Measurements from ENCODE around the gene SENP5.
"Not testable (repeated sequence)": the region's sequence is repeated elsewhere in the genome, so short reads cannot be mapped to it uniquely, and the experiment has no call there.

The SENP5 gene

DNA sequence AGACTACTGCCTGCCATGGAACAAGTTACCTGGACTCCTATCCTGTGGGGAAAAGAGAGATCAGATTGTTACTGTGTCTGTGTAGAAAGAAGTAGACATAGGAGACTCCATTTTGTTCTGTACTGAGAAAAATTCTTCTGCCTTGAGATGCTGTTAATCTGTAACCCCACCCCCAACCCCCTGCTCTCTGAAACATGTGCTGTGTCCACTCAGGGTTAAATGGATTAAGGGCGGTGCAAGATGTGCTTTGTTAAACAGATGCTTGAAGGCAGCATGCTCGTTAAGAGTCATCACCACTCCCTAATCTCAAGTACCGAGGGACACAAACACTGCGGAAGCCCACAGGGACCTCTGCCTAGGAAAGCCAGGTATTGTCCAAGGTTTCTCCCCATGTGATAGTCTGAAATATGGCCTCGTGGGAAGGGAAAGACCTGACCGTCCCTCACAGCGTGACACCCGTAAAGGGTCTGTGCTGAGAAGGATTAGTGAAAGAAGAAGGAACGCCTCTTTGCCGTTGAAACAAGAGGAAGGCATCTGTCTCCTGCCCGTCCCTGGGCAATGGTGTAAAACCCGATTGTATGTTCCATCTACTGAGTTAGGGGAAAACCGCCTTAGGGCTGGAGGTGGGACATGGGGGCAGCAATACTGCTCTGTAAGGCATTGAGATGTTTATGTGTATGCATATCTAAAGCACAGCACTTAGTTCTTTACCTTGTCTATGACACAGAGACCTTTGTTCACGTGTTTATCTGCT, 76.5 kb downstream of the SENP5 start:
- not testable (repeated sequence) for DNase-seq

DNA sequence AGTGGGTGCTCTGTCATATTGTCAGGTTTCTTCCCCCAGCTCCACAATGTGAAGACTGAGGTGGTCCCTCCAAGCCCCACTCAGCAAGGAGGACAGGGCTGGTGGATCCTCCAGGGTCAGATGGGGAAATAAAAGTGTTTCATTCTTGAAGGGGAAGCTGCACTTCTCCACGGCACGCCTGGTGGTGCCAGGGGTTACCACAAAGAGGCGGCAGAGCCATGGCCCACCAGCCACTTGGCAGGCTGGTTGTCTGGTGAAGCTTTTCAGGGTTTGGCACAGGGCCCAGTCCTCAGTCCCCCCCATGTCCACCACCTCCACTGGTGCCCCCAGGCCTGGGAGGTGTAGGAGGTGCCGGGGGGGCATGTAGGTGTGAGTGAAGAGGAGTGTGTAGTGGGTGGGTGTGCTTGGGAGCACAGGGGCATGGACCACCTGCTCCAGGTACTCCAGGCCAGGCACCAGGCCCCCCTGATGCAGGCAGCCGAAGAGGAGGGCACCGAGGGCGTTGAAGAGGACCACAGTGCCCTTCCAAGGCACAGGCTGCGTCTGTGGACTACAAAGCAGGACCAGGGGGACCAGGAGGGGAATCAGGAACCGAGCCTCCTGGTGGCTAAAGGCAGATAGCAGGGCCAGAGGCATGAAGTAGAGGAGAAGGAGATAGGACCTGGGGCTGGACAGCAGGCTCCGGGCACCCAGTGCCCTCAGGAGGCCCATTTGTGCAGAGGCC, 79.6 kb downstream of the SENP5 start:
- no peak for DNase-seq

DNA sequence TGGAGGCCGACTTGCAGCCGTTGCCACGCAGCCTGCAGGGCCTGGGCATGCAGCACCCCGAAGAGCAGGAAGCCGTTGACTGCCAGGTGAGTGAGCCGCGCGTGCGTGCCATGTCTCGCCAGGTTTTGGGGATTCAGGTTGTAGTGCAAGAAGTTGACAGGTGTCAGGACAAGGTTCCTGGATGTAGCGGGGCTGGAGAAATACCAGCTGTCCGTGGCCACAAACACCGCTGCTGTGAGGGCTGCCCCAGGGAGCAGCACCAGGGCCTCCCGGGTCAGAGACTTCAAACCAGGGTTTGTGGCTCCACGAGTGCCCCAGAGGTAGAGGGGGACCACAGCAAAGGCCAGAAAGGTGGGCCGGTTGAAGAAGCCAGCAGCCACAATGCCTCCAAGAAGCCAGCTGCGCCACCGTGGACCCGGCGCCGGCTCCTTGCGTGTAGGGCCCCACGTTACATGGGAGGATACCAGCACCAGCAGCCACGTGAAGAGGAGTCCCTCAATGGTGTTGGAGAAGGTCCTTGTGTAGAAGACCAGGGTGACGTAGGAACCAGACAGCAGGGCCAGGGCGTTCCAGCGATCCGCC, 80.2 kb downstream of the SENP5 start:
- DNase-seq: no peak

DNA sequence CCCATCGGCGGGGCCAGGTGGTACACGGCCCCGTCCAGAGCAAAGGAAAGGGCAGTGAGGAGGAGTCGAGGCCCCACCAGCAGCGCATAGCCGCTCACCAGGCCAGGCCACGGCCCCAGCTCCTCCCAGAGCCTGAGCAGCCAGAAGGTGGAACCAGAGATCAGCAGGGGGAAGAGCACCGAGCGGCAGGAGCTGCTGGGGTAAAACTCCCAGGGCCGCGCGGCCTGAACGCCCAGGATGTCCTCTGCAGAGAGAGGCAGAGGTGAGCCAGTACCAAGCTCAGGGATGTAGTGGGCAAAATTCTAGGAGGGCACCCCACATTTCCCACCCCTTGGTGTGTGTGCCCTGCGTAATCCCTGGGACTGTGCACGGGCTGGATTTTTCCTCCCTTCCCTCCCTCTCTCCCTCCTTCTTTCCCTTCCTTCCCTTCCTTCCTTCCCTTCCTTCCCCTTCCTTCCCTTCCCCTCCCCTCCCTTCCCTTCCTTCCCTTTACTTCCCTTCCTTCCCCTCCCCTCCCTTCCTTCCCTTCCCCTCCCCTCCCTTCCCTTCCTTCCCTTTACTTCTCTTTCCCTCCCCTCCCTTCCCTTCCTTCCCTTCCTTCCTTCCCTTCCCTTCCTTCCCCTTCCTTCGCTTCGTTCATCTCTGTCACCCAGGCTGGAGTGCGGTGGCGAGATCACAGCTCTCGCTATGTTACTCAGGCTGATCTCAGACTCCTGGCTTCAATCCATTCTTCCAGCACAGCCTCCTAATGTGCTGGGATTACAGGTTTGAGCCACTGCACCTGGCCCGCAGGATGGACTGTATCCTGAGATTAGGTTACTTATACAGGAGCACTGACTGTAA, 80.9 kb downstream of the SENP5 start:
- no peak for DNase-seq

DNA sequence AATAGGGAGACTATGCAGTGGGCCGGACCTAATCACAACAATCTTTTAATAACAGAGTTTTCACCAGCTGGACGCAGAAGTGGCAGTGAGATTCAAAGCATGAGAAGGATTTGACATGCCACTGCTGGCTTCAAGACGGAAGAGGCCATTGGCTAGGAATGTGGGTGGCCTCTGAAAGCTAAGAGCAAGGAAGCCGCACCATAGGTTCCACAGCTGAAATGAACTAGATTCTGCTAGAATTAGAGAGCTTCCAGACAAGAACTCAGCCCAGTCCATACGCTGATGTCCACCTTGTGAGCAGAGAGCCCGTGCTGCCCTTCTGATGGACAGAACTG, 81.5 kb downstream of the SENP5 start:
- DNase-seq: no peak

DNA sequence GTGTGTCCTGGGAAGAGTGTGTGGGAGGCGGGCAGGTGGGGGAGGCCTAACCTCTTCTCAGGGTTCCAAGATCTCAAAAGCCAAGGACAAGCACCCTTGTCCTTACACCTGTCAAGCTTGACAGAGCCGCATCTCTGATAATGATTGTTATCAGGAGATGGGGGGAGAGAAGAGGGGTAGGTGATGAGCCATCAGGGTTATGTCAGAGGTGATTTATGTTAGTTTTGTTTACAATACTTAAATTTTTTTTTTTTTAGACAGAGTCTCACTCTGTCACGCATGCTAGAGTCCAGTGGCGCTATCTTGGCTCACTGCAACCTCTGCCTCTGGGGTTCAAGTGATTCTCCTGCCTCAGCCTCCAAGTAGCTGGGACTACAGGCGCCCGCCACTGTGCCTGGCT, 82.0 kb downstream of the SENP5 start:
- DNase-seq: no peak

DNA sequence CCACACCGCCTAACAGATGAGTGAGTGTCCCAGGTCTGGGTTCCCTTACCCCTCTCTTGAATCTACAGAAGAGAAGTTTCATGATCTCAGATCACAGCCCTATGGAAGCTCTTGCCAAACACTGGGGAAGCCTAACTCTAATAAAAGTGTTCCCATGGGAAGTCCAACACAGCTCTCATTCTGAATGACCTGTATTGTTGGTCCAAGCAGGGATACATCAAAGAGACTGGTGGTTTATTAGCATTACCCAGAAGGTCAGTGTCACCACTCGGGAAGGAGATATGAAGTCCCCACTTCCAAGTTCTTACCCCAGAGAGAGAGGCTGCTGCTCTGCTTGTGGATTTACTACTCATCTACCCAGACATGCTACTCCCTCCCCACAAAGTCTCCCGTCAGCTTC, 83.7 kb downstream of the SENP5 start:
- DNase-seq: no peak

DNA sequence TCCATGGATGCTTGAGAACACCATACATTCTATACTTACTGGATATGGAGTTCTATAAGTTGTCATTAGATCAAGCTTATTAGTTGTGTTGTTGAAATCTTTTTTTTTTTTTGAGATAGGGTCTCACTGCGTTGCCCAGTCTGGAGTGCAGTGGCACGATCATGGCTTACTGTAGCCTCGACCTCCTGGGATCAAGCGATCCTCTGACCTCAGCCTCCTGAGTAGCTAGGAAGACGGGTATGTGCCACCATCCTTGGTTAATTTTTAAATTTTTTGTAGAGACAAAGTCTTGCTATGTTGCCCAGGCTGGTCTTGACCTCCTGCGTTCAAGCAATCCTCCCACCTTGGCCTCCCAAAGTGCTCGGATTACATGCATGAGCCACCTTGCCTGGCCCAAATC, 87.1 kb downstream of the SENP5 start:
- DNase-seq: no peak

DNA sequence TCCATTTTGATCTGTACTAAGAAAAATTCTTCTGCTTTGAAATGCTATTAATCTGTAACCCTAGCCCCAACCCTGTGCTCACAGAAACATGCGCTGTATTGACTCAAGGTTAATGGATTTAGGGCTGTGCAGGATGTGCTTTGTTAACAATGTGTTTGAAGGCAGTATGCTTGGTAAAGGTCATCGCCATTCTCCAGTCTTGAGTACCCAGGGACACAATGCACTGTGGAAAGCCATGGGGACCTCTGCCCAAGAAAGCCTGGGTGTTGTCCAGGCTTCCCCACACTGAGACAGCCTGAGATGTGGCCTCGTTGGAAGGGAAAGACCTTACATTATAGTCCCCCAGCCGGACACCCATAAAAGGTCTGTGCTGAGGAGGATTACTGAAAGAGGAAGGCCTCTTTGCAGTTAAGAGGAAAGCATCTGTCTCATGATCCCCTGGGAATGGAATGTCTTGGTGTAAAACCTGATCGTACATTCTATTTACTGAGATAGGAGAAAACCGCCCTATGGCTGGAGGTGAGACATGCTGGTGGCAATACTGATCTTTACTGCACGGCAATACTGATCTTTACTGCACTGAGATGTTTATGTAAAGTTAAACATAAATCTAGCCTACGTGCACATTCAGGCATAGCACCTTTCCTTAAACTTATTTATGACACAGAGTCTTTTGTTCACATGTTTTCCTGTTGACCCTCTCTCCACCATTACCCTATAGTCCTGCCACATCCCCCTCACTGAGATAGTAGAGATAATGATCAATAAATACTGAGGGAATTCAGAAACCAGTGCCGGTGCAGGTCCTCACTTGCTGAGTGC, 94.6 kb downstream of the SENP5 start:
- no peak for DNase-seq

DNA sequence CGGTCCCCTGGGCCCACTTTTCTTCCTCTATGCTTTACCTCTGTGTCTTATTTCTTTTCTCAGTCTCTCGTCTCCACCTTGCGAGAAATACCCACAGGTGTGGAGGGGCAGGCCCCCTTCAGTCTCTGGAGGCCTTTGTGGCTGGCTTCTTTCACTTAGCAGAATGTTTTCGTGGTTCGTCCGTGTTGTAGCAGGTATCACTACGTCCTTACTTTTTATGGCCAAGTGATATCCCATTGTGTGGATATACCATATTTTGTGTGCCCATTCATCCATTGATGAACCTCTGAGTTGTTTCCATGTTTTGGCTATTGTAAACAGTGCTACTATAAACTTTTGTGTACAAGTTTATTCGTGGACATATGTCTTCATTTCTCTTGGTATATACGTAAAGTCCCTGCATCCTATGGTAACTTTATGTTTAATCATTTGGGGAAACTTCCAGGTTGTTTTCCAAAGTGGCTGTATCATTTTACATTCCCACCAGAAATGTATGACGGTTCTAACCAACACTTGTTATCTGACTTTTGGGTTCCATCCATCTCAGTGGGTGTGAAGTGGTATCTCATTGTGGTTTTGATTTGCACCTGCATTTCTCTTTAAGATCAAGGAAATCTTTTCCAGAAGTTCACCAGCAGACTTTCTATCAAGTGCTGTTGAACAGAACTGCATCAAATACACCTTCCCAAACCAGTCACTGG, 95.4 kb downstream of the SENP5 start:
- DNase-seq: no peak

DNA sequence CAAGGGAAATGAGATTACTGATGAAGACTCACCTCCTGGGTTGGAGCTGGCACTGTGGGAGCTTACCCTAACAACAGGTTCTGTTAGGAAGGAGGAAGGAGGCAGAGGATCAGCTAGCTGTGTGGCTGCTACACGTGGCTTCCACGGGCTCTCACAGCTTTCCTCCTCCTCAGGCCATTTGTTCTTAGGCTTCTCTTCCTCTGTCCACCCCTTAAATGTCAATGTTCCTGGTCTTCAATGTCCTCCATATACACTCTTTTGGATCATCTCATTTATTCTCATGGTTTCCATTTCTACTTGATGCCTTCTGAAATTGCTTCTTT, 95.9 kb downstream of the SENP5 start:
- no peak for DNase-seq

DNA sequence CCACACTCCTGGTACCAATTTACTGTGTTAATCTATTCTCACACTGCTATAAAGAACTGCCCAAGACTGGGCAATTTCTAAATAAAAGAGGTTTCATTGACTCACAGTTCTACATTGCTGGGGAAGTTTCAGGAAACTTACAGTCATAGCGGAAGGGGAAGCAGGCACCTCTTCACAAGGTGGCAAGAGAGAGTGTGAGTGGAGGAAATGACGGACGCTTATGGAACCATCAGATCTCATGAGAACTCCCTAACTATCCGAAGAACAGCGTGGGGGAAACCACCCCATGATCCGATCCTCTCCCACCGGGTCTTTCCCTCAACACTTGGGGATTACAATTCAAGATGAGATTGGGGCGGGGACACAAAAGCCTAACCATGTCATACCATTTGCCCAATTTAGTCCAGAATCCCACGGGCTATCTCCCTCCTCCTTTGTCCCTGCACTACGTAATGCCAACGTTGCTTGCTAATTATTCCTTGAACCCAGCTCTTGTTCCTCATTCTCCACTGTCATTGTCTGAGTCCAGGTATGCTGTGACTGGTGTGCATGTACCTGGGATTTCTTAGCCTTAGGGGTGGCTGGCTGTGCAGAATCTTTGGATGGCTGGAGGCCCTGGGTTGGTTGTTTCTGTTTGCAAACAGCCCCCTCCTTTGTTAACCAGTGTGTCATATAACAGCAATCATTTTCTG, 97.5 kb downstream of the SENP5 start:
- DNase-seq: no peak

DNA sequence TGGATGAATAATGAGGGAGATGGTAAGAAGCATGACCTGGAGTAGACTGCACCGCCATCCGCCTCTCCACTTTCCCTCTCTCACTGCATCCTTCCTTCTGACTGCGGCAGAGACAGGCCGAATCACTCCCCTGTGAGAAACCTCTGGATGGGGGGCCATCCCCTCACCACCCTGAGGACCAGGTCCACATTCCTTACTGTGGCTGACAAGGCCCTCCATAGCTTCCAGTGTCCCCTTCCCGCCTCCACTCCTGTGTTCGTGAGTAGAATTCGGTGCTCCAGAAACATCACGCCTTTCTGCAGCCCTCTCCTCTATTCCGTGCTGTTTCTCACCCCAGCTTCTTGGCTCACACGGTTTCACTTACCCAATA, 98.1 kb downstream of the SENP5 start:
- DNase-seq: no peak

DNA sequence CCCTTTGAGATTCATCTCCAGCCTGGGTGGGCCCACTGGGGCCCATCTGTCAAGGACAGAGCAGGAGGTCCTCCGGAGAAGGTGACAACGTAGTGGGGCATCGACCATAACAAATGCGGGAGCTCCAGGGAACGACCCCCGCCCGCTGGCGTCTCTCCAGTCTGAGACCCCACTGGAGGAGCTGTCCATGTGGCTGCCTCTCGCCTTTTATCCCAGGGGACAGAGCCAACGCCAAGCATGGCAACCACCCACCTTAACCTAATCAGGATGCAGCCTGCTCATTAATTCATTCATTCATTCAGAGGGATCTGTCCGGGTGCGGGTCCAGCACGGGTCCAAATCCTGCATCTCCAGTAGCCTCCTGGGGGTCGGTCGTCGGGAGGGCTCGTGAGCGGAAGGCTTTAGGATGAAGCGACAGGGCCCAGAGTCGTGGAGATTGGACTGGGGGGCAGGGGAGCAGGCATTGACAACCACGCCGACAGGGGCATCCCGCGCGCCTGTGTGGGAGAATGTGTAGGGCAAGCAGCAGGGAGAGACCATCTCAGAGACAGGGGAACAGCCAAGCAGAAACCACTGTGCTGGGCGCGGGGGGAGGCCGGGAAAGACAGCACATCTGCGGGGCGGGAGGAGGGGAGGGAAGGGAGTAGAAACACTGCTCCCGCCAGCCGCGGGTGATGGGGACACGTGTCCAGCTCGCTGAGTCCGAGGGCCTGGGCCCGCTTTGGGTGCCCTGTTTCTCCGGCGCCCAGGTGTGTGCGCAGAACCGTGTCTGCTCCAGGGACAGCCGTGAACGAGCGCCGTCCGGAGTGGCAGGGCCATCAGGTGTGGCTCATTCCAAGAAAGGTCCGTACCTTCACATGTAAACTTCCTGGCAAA, 99.0 kb downstream of the SENP5 start:
- DNase-seq: no peak

DNA sequence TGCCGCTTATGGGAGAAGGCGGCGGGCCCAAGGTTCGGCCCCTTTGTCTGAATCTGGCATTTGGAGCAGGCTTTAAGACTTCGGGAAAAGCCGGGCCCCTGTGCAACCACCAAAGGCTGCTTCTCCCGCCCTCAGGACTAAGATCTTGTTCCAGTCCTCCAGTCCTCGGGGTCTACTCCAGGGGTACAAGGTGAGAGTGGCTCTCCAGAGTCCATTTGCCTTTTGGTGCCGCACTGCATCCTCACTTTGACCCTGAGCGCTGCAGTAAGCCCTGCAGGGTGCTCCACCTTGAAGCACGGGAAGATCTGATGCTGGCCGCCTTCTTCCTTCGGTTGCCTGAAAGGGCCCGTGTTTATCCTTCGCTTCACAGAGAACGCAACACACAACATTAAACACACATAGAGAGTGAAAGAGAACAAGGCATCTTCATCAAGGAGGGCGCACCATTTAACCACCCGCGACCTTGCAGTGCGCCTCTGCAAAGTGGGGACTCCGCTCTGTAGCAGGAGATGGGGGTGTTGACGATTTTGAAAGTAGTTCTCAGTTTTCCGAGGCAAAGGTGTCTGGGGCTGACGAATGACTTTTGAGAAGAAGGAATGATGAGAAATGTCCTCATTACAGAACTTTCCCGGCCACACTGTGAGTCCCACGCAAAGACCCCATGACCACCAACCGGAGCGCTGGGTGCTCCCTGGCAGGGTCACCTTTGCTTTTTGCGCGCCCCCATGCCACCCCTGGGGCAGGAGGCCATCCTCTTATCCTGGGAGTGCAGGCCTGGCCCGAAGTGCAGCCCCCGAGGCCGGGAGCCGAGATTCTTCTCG, 99.9 kb downstream of the SENP5 start:
- DNase-seq: no peak

DNA sequence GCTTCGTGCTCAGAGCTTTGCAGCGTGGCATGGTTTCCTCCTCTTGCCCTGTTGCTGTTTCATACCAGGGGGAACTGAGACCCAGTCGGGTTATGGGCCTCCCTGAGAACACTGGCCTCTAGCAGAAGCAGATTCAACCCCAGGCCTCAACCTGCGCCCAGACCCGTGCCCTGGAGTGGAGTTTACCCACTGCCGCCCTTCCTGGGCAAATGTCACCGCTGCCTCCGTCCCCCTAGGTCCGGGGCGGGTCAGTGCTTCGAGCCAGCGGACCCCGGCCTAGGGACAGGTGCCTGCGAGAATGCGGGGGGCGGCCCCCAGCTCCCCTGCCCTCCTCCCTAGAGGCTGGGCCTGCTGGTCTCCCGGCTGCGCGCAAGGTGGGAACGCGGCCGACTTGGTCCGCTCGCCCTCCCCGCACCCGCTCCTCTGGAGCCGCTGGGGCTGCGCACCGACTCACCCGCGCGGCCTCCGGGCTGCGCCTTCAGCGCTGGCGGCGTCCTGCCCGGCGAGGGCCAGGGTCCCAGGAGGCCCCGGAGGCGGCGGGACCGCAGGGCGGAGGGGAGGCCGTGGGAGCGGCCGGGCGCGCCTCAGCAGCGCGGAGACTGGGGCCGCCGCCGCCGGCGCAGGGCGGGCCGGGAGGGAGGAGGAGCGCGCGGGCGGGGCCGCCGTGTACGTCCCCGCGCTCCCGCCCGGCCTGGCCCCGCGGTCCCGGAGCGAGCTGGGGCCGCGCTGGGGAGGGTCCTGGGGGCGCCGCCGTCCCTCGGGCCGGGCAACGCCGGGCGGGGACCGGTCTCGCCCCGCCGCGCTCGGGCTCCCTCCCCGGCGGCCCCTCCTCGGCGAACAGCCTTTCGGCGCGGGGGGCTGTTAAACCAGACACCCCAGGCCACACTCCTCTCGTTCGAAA, 100.8 kb downstream of the SENP5 start, which contains the start of gene PIGZ:
Gene PIGZ (minus strand): TSS at position 601 of the 901 bp plus-strand sequence. CDS start 16,802 bp downstream, outside the sequence.
- peak; percentile 28 for DNase-seq

DNA sequence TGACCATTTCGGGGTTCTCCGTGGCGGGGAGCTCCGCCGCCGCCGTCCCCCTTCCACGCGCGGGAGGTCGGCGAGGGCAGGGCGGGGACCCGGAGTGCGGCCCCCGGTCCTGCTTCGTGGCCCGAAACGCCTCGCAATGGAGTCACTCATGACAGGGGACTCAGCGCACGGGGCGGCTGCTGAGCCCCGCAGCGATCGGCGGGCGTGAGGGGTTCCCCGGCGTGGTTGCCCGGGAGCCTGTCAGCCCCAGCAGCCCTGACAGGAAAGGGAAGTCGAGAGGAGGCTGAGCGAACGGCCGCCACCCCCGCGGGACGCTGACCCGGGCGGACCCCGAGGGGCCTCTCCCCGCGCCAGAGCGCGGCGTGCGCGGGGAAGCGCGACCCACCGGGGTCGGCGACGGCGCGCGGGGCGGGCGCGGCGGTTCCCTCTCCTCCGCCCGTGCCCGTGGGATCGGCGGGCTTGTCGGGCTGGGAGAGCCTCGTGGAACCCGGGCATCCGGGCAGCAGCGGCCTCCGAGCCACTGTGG, 101.5 kb downstream of the SENP5 start:
- DNase-seq: no peak
